GM21360 (cell line): ENCODE results near the gene AADACL3.
"Not testable (repeated sequence)": the region's sequence is repeated elsewhere in the genome, so short reads cannot be mapped to it uniquely, and the experiment has no call there.

Experiments
- ATAC-seq: cut with Tn5 transposase; IDR thresholded peaks from one replicate; pipeline ENCODE4 v1.9.1; 2021; ENCODE audit warnings: mild to moderate bottlenecking, moderate library complexity; ENCODE audit not compliant: unreplicated experiment

Gene AADACL3, protein sequence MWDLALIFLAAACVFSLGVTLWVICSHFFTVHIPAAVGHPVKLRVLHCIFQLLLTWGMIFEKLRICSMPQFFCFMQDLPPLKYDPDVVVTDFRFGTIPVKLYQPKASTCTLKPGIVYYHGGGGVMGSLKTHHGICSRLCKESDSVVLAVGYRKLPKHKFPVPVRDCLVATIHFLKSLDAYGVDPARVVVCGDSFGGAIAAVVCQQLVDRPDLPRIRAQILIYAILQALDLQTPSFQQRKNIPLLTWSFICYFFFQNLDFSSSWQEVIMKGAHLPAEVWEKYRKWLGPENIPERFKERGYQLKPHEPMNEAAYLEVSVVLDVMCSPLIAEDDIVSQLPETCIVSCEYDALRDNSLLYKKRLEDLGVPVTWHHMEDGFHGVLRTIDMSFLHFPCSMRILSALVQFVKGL

DNA sequence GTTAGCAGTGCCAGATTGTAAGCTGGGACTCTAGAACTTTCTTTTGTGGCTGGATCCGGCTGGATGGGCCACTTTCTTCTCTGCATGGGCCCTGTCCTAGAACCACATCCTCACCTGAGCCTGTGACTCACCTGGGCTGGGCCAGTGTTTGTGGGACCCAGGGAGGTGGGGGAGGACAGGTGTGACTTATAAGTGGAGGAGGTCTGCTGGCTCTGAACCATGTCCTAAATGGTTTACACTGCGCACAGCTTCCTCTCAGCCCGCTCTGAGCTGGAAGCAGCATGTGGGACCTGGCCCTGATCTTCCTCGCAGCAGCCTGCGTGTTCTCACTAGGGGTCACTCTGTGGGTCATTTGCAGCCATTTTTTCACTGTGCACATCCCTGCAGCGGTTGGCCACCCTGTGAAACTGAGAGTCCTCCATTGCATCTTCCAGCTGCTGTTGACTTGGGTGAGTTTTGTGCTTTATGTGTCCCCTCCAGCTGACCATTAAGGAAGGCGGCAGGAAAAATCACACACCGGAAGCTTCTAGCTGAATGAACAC, at the start of gene AADACL3:
AADACL3 (plus strand) TSS at position 215 of the 542 bp plus-strand sequence; CDS start at position 282, 67 bp downstream.
- ATAC-seq, result no peak

DNA sequence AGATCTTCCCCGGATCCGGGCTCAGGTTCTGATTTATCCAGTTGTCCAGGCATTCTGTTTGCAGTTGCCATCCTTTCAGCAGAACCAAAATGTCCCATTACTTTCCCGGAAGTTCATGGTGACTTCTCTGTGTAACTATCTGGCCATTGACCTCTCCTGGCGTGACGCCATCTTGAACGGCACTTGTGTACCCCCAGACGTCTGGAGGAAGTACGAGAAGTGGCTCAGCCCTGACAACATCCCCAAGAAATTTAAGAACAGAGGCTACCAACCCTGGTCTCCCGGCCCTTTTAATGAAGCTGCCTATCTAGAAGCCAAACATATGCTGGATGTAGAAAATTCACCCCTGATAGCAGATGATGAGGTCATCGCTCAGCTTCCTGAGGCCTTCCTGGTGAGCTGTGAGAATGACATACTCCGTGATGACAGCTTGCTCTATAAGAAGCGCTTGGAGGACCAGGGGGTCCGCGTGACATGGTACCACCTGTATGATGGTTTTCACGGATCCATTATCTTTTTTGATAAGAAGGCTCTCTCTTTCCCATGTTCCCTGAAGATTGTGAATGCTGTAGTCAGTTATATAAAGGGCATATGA, 49.7 kb upstream of the AADACL3 start:
- no peak for ATAC-seq

DNA sequence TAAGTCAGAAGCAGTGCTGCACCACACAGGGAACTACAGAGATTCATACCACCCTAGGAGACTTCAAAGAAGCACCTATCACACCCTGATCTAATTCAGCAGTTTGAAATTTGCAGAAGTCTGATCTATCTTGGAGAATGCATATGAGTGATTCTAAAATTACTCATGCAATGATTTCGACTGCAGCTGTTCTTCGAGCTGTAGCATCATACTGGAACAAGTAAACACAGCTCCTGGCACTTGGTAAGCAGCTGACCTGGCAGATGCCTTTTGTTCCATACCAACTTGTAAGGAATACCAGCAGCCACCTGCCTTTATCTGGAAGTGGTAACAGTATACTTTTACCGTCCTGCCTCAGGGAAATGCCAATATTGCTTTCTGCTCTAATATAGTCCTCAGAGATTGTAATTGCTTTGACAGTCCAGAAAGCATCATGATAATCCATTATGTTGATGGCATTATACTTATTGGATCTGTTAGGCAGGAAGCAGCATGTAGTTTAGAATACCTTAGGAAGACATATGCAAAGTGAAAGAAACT, 46.3 kb upstream of the AADACL3 start:
- no peak for ATAC-seq

DNA sequence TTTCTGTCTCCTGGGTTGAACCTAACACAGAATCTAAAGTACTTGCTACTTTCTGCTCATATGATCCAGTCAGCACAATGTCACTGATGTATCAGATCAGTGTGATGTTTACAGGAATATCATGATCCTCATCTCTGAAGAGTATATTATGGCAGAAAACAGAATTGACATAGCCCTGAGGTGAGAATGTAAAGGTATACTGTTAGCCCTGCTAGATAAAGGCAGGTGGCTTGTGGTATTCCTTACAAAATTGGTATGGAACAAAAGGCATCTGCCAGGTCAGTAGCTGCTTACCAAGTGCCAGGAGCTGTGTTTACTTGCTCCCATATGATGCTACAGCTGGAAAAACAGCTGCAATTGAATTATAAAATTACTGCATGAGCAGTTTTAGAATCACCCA, 41.6 kb upstream of the AADACL3 start:
- no peak for ATAC-seq

DNA sequence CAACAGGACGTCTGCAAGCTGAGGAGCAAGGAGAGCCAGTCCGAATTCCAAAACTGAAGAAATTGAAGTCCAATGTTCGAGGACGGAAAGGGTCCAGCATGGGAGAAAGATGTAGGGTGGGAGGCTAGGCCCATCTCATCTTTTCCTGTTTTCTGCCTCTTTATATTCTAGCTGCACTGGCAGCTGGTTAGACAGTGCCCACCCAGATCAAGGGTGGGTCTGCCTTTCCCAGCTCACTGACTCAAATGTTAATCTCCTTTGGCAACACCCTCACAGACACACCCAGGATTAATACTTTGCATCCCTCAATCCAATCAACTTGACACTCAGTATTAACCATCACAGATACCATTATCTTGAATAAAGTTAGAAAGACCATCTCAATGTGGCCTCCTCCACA, 39.8 kb upstream of the AADACL3 start:
- not testable (repeated sequence) for ATAC-seq

DNA sequence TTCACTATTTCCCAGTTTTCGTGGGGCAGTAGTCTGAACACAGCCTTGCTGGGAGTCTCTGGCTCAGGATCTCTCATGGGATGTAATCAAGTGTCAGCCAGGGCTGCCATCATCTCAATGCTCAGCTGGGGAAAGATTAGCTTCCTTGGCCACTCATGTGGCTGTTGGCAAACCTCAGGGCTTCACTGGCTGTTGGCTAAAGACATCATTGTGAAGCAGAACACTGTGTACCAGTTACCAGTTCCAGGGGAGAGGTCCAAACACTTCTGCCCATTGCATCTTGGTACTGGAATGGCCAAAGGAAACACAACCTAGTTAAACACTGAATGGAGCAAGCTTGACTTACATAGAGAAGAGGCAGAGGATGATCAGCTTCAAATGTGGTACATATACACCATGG, 38.3 kb upstream of the AADACL3 start:
- no peak for ATAC-seq

DNA sequence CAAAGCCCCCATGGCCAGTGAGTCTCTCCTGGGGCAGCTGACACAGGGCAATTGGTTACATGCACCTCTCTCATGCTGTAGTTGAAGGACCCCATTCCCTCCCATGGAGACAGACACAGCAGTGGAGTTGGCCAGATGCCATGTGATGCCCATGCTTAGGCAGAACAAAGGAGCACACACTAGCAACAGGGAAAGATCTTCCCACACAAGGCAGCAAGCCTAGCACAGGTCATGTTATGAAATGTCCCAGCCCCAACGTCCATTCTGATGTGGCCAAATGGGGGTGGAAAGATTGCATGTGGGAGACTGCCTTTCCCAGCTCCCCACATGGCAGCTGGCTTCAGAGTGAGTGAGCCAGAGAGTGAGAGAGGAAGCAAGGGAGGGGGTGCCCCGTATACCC, 37.6 kb upstream of the AADACL3 start:
- no peak for ATAC-seq

DNA sequence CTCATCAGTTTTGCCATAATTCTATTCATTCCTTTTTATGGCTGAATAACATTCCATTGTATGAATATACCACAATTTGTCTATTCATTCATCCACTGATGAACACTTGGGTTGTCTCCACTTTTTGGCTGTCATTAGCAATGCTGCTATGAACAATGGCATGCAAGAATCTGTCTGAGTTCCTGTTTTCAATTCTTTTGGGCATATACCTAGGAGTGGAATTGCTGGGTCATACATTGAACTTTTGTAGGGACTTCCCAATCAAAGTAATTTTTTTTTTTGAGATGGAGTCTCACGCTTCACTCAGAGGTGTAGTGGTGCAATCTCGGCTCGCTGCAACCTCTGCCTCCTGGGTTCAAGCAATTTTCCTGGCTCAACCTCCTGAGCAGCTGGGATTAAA, 37.1 kb upstream of the AADACL3 start:
- ATAC-seq, result no peak

DNA sequence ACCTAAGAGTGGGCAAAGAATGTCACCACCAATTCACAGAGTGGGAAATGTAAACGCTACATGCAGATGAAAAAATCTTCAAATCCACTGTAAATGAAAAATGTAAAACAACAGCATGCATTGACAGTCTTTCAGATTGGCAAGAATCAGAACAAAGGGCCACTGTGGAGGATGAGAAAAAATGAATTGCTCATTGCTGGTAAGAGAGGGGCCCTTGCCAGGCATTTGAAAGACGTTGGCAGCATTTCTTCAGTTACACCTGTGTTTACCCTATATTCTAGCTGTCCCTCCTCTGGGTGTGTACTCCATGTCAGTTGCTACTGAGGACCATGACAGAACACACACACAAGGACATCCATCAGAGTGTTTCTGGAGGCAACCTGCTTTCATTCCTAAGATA, 25.8 kb upstream of the AADACL3 start:
- ATAC-seq, result no peak

DNA sequence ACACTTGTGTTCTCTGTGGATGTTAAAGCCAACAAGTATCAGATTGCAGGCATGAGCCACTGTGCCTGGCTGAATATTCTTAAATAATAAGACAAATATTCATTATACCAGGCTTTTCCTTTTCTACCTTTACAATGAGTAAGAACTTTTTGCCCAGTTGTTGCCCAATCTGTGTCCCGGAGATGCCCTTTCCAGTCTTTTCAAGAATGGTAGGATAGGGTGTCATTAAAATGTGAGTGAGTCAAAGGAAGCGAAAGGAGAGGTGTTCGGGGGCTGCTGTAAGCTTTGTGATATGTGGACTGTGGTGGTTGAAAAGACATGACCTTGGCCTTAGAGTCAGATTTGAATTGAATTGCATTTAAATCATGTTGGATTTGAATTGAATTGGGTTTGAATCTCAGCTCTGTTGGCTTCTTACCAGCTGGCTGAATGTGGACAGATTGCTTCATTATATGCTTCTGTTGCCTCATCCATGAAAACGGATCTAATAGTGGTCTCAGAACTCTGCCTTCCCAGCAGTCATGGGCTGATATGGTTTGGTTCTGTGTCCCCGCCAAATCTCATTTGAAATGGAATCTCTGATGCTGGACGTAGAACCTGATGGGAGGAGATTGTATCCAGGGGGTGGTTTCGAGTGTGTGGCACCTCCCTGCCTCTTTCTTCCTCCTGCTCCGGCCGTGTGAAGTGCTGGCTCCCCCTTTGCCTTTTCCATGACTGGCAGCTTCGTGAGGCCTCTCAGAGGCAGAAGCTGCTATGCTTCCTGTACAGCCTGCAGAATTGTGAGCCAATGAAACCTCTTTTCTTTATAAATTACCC, 22.7 kb upstream of the AADACL3 start:
- no peak for ATAC-seq

DNA sequence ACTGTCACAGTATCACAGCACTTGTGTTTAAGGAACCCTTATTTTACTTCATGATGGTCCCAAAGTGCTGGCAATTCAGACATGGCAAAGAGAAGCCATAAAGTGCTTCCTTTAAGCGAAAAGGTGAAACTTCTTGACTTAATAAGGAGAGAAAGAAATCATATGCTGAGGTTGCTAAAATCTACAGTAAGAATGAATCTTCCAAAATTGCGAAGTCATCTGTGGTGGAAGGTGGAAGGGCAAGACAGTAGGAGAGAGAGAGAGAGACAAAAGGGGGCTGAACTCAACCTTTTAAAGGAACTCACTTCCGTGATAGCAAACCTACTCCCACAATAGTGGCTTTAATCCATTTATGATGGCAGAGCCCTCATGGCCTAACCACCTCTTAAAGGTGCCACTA, 19.3 kb upstream of the AADACL3 start:
- no peak for ATAC-seq

DNA sequence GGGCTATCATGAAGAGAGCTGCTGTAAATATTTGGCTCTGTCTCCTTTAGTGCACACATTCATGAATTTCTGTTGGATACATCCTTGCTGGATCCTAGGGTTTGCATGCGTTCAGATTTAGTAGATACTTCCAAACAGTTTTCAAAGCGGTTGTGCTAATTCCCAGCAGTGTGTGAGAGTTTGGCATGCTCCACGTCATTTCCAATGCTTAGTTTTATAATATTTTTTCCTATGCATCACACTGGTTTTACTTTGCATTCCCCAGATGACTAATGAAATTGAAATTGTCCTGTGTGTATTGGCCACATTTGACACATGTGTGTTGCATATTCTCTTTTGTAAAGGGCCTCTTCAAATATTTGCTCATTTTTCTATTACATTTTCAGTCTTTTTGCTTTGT, 18.5 kb upstream of the AADACL3 start:
- ATAC-seq, result no peak

DNA sequence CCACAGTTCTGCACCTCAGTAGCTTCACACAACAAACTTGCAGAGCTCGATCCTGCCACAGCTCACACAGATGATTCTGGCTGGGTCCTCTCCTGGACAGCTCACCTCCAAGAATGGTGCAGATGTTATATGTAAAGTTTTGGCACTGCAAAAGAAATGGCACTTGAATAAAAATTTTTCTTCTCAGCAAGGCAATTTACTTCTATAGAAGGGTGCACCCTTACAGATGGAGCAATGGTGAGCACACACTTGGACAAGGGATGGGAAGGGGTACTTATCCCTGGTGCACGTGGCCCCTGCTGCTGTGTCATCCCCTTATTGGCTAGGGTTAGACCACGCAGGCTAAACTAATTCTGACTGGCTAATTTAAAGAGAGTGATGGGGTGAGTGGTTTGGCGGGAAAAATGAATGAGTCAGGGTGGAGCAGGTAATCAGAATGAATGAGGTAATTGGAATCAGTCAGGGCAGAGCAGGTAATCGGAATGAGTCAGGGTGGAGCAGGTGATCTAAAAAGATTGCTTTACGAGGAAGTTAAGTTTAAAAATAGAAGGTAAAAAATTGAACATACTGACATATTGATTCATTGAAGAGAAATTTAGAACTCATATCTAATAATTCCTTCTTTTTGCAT, 12.0 kb upstream of the AADACL3 start:
- no peak for ATAC-seq

DNA sequence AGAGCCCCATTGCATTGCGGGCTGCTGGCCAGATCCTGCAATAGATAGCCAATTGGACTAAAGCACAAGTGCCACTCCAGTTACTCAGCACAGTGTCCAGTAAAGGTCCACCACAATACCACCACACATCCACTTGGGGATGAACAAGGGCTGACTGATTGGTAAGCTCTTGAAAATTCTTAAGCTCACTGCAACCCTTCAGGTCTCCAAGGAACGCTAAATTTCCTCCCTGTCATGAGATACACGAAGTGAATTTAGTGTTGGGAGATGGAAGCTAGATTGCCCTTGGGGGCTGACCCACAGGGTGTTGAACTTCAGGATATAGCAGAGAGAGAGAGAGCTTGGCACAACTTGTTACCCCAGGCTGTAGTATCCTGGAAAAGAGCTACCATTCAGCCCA, 9.8 kb upstream of the AADACL3 start:
- ATAC-seq, result no peak

DNA sequence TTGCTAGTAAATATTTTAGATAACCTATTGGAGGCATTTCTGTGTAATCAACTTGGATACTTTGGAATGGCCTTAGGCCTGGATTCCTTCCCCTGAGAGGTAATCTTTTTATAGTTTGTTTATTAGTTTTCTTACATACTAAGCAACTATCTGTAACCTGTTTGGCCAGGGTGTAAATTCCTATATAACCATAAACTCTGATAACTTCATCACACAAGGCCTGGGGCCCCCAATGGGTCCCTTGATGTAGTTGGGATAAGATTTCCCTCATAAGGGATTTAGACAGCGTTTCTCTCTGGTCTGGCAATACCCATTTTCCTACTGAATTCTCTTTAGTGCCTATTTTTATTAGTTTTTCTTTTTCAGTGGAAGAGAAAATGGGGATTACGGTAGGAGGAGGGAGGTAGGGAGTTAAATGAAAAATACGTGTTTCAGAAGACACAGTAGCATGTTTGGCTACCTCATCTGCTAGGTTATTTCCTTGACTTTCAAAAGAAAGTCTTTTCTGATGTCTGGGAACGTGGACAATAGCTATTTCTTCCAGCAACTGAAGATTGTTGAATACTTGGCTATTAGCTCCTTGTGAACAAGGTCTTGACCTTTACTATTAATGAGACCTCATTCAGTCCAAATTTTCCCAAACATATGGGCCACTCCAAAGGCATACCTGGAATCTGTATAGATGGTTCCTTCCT, 7.4 kb upstream of the AADACL3 start:
- ATAC-seq, result no peak

DNA sequence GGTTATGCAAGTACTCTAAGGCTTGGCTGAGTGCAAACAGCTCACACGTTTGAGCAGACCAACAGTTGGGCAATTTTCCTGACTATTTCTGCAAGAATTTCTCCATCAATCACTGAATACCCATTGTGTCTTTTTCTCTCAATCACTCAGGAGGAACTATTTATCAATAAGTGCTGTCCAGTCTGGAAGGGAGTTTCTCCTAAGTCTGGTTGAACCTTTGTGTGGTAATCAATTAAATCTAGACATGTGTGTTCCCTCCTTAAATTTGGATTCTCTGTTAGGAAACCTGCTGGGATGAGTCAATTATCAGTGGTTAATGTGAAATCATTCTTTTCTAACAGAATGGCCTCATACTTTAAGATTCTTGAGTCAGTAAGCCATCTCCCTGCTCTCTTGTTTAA, 6.8 kb upstream of the AADACL3 start:
- no peak for ATAC-seq

DNA sequence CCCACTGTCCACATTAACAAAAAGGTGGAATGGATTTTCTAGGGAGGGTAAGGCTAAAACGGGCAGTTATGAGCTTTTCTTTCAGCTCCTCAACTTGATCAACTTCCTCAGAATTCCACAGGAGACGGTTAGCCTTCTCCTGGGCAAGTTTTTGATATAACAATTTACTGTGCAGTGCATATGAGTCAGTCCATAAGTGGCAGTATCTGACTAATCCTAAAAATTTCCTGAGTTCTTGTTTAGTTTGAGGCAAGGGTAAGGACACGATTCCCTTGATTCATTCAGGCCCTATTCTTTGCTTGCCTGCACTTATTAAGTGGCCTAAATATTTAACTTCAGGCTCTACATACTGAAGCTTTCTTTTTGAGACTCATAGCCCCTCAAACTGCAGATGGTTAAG, 6.2 kb upstream of the AADACL3 start:
- ATAC-seq, result no peak

DNA sequence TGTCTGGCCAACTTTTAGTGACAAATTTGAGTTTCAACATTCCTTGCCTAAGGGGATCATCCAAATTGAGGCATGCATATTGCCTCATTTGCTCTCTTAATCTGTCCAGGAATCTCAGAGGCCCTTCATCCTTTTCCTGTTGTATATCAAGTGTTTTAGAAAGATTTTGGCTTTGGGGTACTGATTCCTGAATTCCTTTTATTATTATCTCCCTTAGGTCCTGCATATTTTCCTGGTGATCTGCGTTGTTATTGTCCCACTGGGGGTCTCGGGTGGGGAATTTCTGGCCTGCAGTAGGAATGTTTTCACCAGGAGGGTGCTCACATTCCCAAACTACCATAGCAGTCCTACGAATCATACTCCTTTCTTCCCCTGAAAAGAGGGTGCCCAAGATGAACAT, 4.4 kb upstream of the AADACL3 start:
- no peak for ATAC-seq

DNA sequence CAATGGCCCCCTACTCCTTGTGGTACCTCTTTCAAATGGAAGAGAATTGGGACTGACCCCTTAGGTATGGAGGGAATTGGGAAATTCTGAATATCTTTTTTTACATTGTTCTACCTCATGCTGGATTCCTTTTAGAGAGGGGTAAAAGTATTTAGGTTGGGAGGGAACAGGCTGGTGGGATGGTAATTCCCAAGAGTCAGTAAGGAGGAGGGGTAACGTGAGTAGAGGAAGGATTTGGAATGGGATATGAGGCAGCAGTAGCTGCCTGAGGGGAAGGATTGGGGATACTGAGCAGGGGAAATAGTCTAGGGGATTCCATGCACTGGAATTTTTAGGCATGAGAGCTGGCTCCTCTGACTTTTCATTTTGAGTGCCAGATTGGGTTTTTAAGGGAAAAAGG, 3.8 kb upstream of the AADACL3 start:
- ATAC-seq, result no peak

DNA sequence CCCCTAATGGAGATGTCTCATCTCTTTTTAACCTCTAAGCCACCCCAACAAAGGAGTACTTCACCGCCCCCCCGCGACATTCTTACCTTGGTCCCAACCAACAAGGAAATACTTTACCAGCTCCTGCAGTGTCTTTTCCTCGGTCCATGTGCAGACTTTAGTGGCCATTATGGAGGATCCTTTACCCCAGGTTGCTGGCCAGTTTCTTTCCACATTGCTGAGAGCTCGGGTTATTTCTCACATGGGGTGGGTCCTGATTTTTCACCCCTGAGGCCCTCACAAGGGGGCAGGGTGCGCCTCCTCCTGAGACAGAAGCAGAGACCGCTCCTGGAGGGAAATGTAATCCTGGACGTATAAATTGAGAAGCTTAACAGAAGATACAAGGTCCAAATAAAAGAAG, 3.0 kb upstream of the AADACL3 start:
- no peak for ATAC-seq
